Type B pancreatic cell (in vitro differentiated cells): ENCODE data around the gene PTGR3. TPM values are rescaled to one million over a fixed set of nuclear protein-coding genes. Genes with fewer than 3 reads are reported as not detected.
A peak's percentile ranks its signal among the peaks of the same experiment; 100 is the strongest.

Experiments used
- DNase-seq: peaks from one replicate; pipeline ENCODE4 v3.0.0; 2021; ENCODE audit warnings: mixed read lengths; ENCODE audit not compliant: unreplicated experiment; ENCODE audit errors: extremely low spot score
- H3K27ac Mint-ChIP-seq: 2 replicates; pipeline ENCODE4 v1.8.0; 2021; ENCODE audit warnings: mild to moderate bottlenecking, mixed read lengths
- H3K27me3 Mint-ChIP-seq: 2 replicates; pipeline ENCODE4 v1.8.0; 2021; ENCODE audit warnings: mixed read lengths
- H3K36me3 Mint-ChIP-seq: 2 replicates; pipeline ENCODE4 v1.8.0; 2021; ENCODE audit warnings: mixed read lengths
- H3K4me1 Mint-ChIP-seq: one replicate; pipeline ENCODE4 v1.8.0; 2021; ENCODE audit warnings: mixed read lengths; ENCODE audit not compliant: unreplicated experiment
- H3K4me3 Mint-ChIP-seq: 2 replicates; pipeline ENCODE4 v1.8.0; 2021; ENCODE audit warnings: mild to moderate bottlenecking, mixed read lengths
- H3K9me3 Mint-ChIP-seq: 2 replicates; pipeline ENCODE4 v1.8.0; 2021; ENCODE audit warnings: mixed read lengths
- CTCF ChIP-seq: fragments of 200-600 bp; sonication (generic); conservative IDR thresholded peaks from 2 replicates; pipeline ENCODE4 v1.5.0; 2021; ENCODE audit warnings: antibody characterized with exemption, mild to moderate bottlenecking
- total RNA-seq: library from RNA; stranded (reverse); gene quantifications from 2 replicates; pipeline ENCODE4 v1.2.1, GENCODE V29; 2021; ENCODE audit warnings: low replicate concordance

The PTGR3 gene
- total RNA-seq, 1 donor from 2014 or later, result 86.7 TPM

- Mint-ChIP-seq H3K27me3 (peaks cover 4% of the 10 kb centered on the region), H3K27ac (no peak overlapping the region), H3K4me3 (no peak overlapping the region), H3K36me3 (peaks cover 12% of the 10 kb centered on the region), H3K9me3 (peaks cover 6% of the 10 kb centered on the region), H3K4me1 (peaks cover 77% of the 10 kb centered on the region)
- no peak for TF ChIP-seq CTCF
- DNase-seq, result no peak
These were observed 20.0 kb upstream of the PTGR3 start for GRCh38 chr18:75228967-75229366.

GRCh38 chr18:75227535-75228296 lies 18.8 kb upstream of the PTGR3 start:
- peak overlapping the region; percentile 85 for H3K4me3 Mint-ChIP-seq
- peaks cover 77% of the 10 kb centered on the region for H3K4me1 Mint-ChIP-seq
- DNase-seq, result no peak
- H3K27me3 Mint-ChIP-seq, result peaks cover 4% of the 10 kb centered on the region
- TF ChIP-seq CTCF, result no peak
- peak overlapping the region; percentile 83 for H3K27ac Mint-ChIP-seq
- H3K9me3 Mint-ChIP-seq, result peaks cover 6% of the 10 kb centered on the region
- H3K36me3 Mint-ChIP-seq, result peaks cover 12% of the 10 kb centered on the region

- H3K27me3 Mint-ChIP-seq, result peaks cover 4% of the 10 kb centered on the region
- TF ChIP-seq CTCF, result no peak
- peak overlapping the region; percentile 85 for H3K4me3 Mint-ChIP-seq
- H3K27ac Mint-ChIP-seq, result peak overlapping the region; percentile 83
- peaks cover 12% of the 10 kb centered on the region for H3K36me3 Mint-ChIP-seq
- peaks cover 6% of the 10 kb centered on the region for H3K9me3 Mint-ChIP-seq
- H3K4me1 Mint-ChIP-seq, result peaks cover 80% of the 10 kb centered on the region
- DNase-seq, result no peak
These were observed 18.0 kb upstream of the PTGR3 start for GRCh38 chr18:75226956-75227316.

GRCh38 chr18:75226286-75226955 lies 17.5 kb upstream of the PTGR3 start:
- peak overlapping the region; percentile 83 for H3K27ac Mint-ChIP-seq
- no peak for DNase-seq
- peaks cover 6% of the 10 kb centered on the region for H3K9me3 Mint-ChIP-seq
- peak overlapping the region; percentile 85 for H3K4me3 Mint-ChIP-seq
- H3K27me3 Mint-ChIP-seq, result peaks cover 4% of the 10 kb centered on the region
- TF ChIP-seq CTCF, result no peak
- H3K36me3 Mint-ChIP-seq, result peaks cover 12% of the 10 kb centered on the region
- peaks cover 85% of the 10 kb centered on the region for H3K4me1 Mint-ChIP-seq

GRCh38 chr18:75223687-75224347 lies 14.9 kb upstream of the PTGR3 start:
- Mint-ChIP-seq H3K4me1 (peaks cover 93% of the 10 kb centered on the region), H3K36me3 (no peaks in the 10 kb centered on the region), H3K4me3 (peak overlapping the region; percentile 66), H3K27me3 (peaks cover 10% of the 10 kb centered on the region), H3K9me3 (no peaks in the 10 kb centered on the region), H3K27ac (peak overlapping the region; percentile 73)
- DNase-seq, result no peak
- no peak for TF ChIP-seq CTCF
